ENCODE results near the gene NOTCH2.

DNA sequence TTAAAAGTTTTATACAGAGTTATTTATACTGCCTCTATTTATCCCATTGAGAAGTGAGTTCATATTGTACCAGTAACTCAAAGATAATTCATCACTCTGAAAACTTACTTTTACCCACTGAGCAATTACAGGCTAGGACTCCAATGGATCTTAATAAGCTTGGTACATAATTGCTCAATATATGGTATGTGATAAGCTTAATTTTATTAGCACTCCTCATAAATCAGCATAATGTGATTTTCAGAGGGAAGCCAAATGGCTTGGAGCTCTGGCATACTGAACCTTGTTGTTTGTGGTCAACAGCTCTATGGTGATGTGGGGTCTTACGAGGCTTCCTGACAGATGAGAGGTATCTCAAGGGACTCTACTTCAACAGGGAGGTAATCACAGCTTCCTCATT lies 199.5 kb downstream of the NOTCH2 start:
- TF ChIP-seq EP300 (IDR thresholded peaks at IDR 0.05): no peak
- TF ChIP-seq, protein P1, sequence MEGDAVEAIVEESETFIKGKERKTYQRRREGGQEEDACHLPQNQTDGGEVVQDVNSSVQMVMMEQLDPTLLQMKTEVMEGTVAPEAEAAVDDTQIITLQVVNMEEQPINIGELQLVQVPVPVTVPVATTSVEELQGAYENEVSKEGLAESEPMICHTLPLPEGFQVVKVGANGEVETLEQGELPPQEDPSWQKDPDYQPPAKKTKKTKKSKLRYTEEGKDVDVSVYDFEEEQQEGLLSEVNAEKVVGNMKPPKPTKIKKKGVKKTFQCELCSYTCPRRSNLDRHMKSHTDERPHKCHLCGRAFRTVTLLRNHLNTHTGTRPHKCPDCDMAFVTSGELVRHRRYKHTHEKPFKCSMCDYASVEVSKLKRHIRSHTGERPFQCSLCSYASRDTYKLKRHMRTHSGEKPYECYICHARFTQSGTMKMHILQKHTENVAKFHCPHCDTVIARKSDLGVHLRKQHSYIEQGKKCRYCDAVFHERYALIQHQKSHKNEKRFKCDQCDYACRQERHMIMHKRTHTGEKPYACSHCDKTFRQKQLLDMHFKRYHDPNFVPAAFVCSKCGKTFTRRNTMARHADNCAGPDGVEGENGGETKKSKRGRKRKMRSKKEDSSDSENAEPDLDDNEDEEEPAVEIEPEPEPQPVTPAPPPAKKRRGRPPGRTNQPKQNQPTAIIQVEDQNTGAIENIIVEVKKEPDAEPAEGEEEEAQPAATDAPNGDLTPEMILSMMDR (IDR thresholded peaks at IDR 0.05): no peak
